Neural cell (in vitro differentiated cells): ENCODE measurements around the gene TAOK1. TPM values are rescaled to one million over a fixed set of nuclear protein-coding genes. Genes with fewer than 3 reads are reported as not detected.
A peak's percentile ranks its signal among the peaks of the same experiment; 100 is the strongest.

Experiments used
- H2AFZ ChIP-seq: fragments of 200-600, 300-800 bp; sonication (generic), shearing (Covaris generic); 2 replicates; pipeline ENCODE4 v1.6.0; 2014; ENCODE audit warnings: low read depth, mild to moderate bottlenecking, antibody characterized with exemption, low read length, moderate library complexity
- H3F3A ChIP-seq: fragments of 200-600 bp; shearing (Covaris generic); 2 replicates; pipeline ENCODE4 v1.6.1; 2016; ENCODE audit warnings: mild to moderate bottlenecking, moderate library complexity, mixed read lengths, antibody characterized with exemption, low read length; ENCODE audit not compliant: insufficient read depth, poor library complexity, severe bottlenecking
- H3K27ac ChIP-seq: fragments of 200-600, 300-800 bp; sonication (generic), shearing (Covaris generic); 2 replicates; pipeline ENCODE4 v1.5.1; 2014; ENCODE audit warnings: mild to moderate bottlenecking, low read length, moderate library complexity
- H3K27me3 ChIP-seq: fragments of 300-800, 200-600 bp; sonication (generic), shearing (Covaris generic); 2 replicates; pipeline ENCODE4 v1.6.0; 2014; ENCODE audit warnings: mild to moderate bottlenecking, low read depth, low read length, moderate library complexity; ENCODE audit not compliant: insufficient read depth
- H3K36me3 ChIP-seq: fragments of 300-800, 200-600 bp; sonication (generic), shearing (Covaris generic); 2 replicates; pipeline ENCODE4 v1.5.1; 2014; ENCODE audit warnings: mild to moderate bottlenecking, antibody characterized with exemption, low read length, moderate library complexity; ENCODE audit not compliant: insufficient read depth
- H3K4me2 ChIP-seq: fragments of 300-800, 200-600 bp; sonication (generic), shearing (Covaris generic); 2 replicates; pipeline ENCODE4 v1.6.0; 2014; ENCODE audit warnings: mild to moderate bottlenecking, low read length
- H3K4me3 ChIP-seq: fragments of 300-800, 200-600 bp; sonication (generic), shearing (Covaris generic); 2 replicates; pipeline ENCODE4 v1.5.1; 2014; ENCODE audit warnings: mild to moderate bottlenecking, low read length, moderate library complexity
- H3K79me2 ChIP-seq: fragments of 200-600 bp; shearing (Covaris generic); replicated peaks from 2 replicates; pipeline ENCODE4 v1.6.0; 2014; ENCODE audit warnings: mild to moderate bottlenecking, low read length, moderate library complexity; ENCODE audit not compliant: insufficient read depth
- H3K9ac ChIP-seq: fragments of 300-800, 200-600 bp; sonication (generic), shearing (Covaris generic); 2 replicates; pipeline ENCODE4 v1.6.1; 2016; ENCODE audit warnings: mild to moderate bottlenecking, low read length, mixed read lengths
- H3K9me2 ChIP-seq: fragments of 200-600 bp; shearing (Covaris generic); 2 replicates; pipeline ENCODE4 v1.6.1; 2016; ENCODE audit warnings: mild to moderate bottlenecking, low read length, mixed read lengths; ENCODE audit not compliant: insufficient read depth
- H3K9me3 ChIP-seq: fragments of 200-600, 300-800 bp; sonication (generic), shearing (Covaris generic); 2 replicates; pipeline ENCODE4 v1.6.1; 2016; ENCODE audit warnings: mild to moderate bottlenecking, mixed run types, low read length, moderate library complexity, mixed read lengths
- H4K20me1 ChIP-seq: fragments of 200-600 bp; shearing (Covaris generic); 2 replicates; pipeline ENCODE4 v1.6.1; 2016; ENCODE audit warnings: mild to moderate bottlenecking, mixed run types; ENCODE audit not compliant: insufficient read depth
- EP300 ChIP-seq: fragments of 450-650 bp; conservative IDR thresholded peaks from 2 replicates; pipeline ENCODE4 v1.6.1; 2014; ENCODE audit warnings: antibody characterized with exemption, mild to moderate bottlenecking, moderate library complexity; ENCODE audit not compliant: poor library complexity, severe bottlenecking
- EZH2 ChIP-seq: fragments of 200-600, 300-800 bp; shearing (Covaris generic), sonication (generic); IDR thresholded peaks from 2 replicates; pipeline ENCODE4 v1.6.1; 2014; ENCODE audit warnings: antibody characterized with exemption, low read length, borderline replicate concordance, mild to moderate bottlenecking; ENCODE audit not compliant: insufficient read depth, poor library complexity, severe bottlenecking
- MXI1 ChIP-seq: fragments of 450-650 bp; conservative IDR thresholded peaks from 2 replicates; pipeline ENCODE4 v1.6.1; 2014; ENCODE audit warnings: antibody characterized with exemption, mild to moderate bottlenecking; ENCODE audit not compliant: poor library complexity, severe bottlenecking
- POLR2AphosphoS5 ChIP-seq: IDR thresholded peaks from 2 replicates; pipeline ENCODE4 v1.6.1; 2012
- SMC3 ChIP-seq: fragments of 450-650 bp; conservative IDR thresholded peaks from 2 replicates; pipeline ENCODE4 v1.6.1; 2014; ENCODE audit warnings: antibody characterized with exemption, mild to moderate bottlenecking, moderate library complexity; ENCODE audit not compliant: poor library complexity
- TAF1 ChIP-seq: IDR thresholded peaks from 2 replicates; pipeline ENCODE4 v1.6.1; 2012; ENCODE audit warnings: low read depth
- polyA plus RNA-seq: library from polyadenylated mRNA; depleted of rRNA; stranded (reverse); fragments of >200 nt; gene quantifications from 2 replicates; pipeline ENCODE4 v1.2.3, GENCODE V29; 2014
- TF ChIP-seq, protein P1 (sequence below): fragments of 450-650 bp; IDR thresholded peaks from 2 replicates; pipeline ENCODE4 v1.5.1; 2014; ENCODE audit warnings: antibody characterized with exemption, mild to moderate bottlenecking, moderate library complexity; ENCODE audit not compliant: poor library complexity, severe bottlenecking

The TAOK1 gene
- polyA plus RNA-seq, 1 donor from 2014 or later = 53.2 TPM

DNA sequence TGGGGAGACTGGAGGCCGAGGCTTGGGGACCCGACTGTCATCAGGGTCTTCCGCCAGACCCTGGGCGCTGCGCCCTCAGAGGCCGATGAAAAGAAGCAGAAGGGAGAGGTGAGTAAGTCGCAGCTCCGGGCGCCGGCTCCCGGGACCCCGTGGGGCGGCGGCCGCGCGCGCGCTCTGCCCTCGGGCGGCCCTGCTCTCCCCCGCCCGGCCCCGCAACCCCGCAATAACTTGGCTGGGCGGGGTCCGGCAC, 177.1 kb downstream of the TAOK1 start:
- Histone ChIP-seq H3K79me2 (no peaks in the 10 kb centered on the region), H3K27me3 (peaks cover 44% of the 10 kb centered on the region), H3K4me3 (peak overlapping the region; percentile 84), H3F3A (no peaks in the 10 kb centered on the region), H3K27ac (no peak overlapping the region), H3K9me2 (no peaks in the 10 kb centered on the region), H3K9ac (no peak overlapping the region), H3K9me3 (no peaks in the 10 kb centered on the region), H3K4me2 (no peak overlapping the region), H4K20me1 (no peaks in the 10 kb centered on the region), H2AFZ (no peak overlapping the region), H3K36me3 (no peaks in the 10 kb centered on the region)
- TF ChIP-seq POLR2AphosphoS5 (no peak), TAF1 (no peak), SMC3 (no peak)

DNA sequence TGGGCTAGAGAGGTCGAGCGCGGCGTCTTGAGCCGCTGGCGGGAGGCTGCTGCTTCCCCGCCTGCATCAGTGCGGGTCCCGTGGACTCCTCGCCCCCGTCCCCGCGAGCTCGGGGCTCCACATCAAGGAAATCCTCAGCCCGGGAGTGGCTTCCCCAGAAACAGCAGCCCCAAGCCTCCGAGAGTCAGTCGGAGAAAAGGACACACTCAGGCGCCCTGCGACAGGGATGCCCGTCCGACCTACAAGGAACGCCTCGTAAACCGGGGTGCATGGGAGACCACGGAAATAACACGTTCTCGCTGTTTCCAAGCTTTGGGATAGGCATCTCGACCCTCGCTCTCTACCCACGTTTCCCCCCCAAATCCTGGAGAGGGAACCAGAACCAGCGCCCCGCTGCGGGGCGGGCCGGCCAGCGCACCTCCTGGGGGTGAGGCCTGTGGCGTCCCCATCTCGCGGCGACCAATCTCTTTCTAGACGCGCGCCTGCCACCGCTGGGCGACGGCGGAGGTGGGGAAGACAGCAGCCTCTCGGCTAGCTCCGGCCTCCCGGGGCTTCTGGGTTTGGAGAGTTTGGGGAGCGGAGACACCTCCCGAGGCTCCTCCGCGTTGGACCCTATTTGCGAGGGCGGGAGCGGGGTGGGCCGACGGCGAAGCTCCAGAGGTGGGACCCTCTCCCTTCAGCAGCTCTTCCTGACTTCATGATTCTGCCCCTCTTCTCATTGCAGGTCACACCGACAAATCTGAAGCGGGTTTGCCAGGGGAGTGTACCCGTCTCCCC, 177.6 kb downstream of the TAOK1 start:
- Histone ChIP-seq H3F3A (no peaks in the 10 kb centered on the region), H3K27ac (no peak overlapping the region), H2AFZ (no peak overlapping the region), H4K20me1 (no peaks in the 10 kb centered on the region), H3K9me2 (no peaks in the 10 kb centered on the region), H3K9me3 (no peaks in the 10 kb centered on the region), H3K79me2 (no peaks in the 10 kb centered on the region), H3K4me2 (peak overlapping the region; percentile 58), H3K27me3 (peaks cover 44% of the 10 kb centered on the region), H3K4me3 (peak overlapping the region; percentile 84), H3K36me3 (no peaks in the 10 kb centered on the region), H3K9ac (peak overlapping the region; percentile 34)
- TF ChIP-seq, protein P1, sequence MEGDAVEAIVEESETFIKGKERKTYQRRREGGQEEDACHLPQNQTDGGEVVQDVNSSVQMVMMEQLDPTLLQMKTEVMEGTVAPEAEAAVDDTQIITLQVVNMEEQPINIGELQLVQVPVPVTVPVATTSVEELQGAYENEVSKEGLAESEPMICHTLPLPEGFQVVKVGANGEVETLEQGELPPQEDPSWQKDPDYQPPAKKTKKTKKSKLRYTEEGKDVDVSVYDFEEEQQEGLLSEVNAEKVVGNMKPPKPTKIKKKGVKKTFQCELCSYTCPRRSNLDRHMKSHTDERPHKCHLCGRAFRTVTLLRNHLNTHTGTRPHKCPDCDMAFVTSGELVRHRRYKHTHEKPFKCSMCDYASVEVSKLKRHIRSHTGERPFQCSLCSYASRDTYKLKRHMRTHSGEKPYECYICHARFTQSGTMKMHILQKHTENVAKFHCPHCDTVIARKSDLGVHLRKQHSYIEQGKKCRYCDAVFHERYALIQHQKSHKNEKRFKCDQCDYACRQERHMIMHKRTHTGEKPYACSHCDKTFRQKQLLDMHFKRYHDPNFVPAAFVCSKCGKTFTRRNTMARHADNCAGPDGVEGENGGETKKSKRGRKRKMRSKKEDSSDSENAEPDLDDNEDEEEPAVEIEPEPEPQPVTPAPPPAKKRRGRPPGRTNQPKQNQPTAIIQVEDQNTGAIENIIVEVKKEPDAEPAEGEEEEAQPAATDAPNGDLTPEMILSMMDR = peak; percentile 41
- TF ChIP-seq EZH2 = peak; percentile 78
- no peak for TF ChIP-seq EP300

DNA sequence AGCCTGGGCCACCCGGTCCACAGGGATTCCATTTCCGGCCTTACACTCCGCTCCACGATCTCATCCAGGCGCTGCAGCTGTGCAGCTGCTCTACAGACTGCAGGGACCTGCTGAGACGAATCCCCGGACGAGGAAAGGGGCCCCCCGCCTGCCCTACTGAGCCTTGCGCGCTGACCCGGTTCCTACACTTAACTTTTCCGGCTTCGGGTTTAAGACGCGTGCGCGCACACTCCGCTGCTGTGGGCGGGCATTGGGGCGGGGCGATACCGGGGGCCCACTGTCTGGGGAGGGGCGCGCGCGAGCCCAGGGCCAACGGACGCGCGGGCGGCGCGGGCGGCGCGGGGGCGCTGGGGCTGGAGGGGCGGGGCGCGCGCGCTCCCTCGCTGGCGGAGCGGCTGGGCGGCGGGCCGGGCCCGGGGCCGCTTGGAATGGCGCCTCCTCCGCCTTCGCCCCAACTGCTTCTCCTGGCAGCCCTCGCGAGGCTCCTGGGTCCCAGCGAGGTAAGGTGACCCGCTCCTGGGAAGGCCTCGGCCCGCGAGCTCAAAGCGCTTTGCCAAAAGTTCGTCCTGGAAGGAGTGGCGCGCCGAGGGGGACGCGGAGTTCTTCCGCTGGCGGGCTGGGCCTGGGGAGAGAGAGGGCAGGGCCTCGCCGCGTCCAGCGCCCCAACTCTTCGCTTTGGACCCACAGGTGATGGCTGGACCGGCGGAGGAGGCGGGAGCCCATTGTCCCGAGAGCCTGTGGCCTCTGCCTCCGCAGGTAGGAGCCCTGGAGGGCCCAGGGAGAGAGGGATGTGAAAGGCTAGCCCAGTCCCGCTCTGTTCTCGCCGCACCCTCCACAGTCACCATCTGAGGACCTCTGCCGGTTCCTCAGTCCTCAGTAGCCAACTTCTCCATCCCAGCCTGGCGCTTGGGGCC, 178.4 kb downstream of the TAOK1 start, which contains the start of gene TP53I13:
Gene TP53I13 (plus strand): TSS at position 371 of the 914 bp plus-strand sequence. CDS start 58 bp downstream, at position 429.
- H3K9me3 ChIP-seq = no peaks in the 10 kb centered on the region
- H3K27ac ChIP-seq = no peak within 1 kb of the TSS
- no peaks in the 10 kb centered on the region for H3K36me3 ChIP-seq
- H3K9ac ChIP-seq = peak within 1 kb of the TSS; percentile 51
- H3F3A ChIP-seq = no peaks in the 10 kb centered on the region
- peaks cover 44% of the 10 kb centered on the region for H3K27me3 ChIP-seq
- no peak within 1 kb of the TSS for H2AFZ ChIP-seq
- no peaks in the 10 kb centered on the region for H4K20me1 ChIP-seq
- TF ChIP-seq SMC3 (no peak), MXI1 (peak; percentile 46)
- H3K4me3 ChIP-seq = peak within 1 kb of the TSS; percentile 84
- no peaks in the 10 kb centered on the region for H3K79me2 ChIP-seq
- H3K4me2 ChIP-seq = peak within 1 kb of the TSS; percentile 58
- H3K9me2 ChIP-seq = no peaks in the 10 kb centered on the region
